Gastroesophageal sphincter (tissue), 3 donors: Measurements from ENCODE around the gene MUS81.

ENCODE experiments used
- CTCF ChIP-seq, 4 experiments: fragments of 200-600 bp in 2 of 4; fragments of 450-650 bp in 2 of 4; sonication (generic) in 1 of 4; IDR thresholded peaks; one replicate each; pipeline ENCODE4 v1.5.1; 2017 to 2019; ENCODE audit warnings: antibody characterized with exemption in 4 of 4, mild to moderate bottlenecking in 2 of 4, moderate library complexity in 2 of 4
- EP300 ChIP-seq: sonication (generic); formaldehyde crosslinking; IDR thresholded peaks from one replicate; pipeline ENCODE4 v1.6.1; 2017; ENCODE audit warnings: antibody characterized with exemption, mild to moderate bottlenecking
- POLR2A ChIP-seq, 2 donors: fragments of 450-650 bp; IDR thresholded peaks; one replicate each; pipeline ENCODE4 v1.6.1; 2017; ENCODE audit warnings: antibody characterized with exemption in 2 of 2, mild to moderate bottlenecking in 2 of 2, moderate library complexity in 1 of 2

DNA sequence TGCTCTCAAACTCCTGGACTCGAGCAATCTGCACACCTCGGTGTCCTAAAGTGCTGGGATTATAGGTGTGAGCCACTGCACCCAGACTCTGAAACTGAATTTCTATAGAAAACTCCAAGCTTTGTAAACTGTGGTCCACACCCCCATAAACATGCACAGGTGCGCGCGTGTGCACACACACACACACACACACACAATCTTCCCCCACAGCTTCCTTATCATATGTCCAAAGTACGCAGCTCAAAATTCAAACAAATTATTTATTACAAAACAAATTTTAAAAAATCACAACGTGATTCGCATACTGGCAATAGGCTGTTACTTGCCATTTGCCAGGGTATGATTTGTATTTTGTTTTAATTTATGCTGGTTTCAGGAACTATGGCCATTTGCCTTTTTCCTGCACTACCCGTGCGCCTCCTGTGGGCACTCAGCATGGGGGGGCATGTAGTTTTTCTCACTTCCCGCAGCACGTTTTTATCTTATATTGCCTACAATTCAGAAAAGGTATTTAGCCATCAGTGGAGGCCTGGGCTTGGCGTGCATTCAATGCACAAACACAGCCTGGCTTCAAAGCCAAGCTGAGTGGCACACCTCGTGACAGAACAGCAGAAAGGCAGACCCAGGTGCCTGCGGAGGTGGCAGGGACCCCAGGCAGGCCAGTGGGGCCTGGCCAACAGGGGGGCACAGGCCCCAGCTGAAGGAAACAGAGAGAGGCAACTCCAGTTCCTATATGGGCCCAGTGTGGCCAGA lies 37.3 kb upstream of the MUS81 start:
- no peak for TF ChIP-seq CTCF (IDR thresholded peaks at IDR 0.05)
- no peak for TF ChIP-seq EP300
- no peak for TF ChIP-seq POLR2A (IDR thresholded peaks at IDR 0.05)
